Measurements from ENCODE around the gene ANG. TPM values are rescaled to one million over a fixed set of nuclear protein-coding genes. Genes with fewer than 3 reads are reported as not detected.
A peak's percentile ranks its signal among the peaks of the same experiment; 100 is the strongest.

The ANG gene
- total and polyA plus RNA-seq, 9 of the 15 experiments (the other 6 are each of a cell fraction or from before 2014, with no cell fraction given): 0.21 to 0.73 (median 0.34) TPM; not detected in 4

GRCh38 chr14:20690848-20691640, 2.5 kb downstream of the ANG start (continued):
- TF ChIP-seq CHD7 (IDR thresholded peaks at IDR 0.05; ENCODE audit: low read depth, low read length) (peak; percentile 76), TCFL5 (CRISPR knock-in tag; conservative IDR thresholded peaks at IDR 0.05) (no peak), ZNF449 (CRISPR knock-in tag; IDR thresholded peaks at IDR 0.05) (no peak), HMGXB4 (CRISPR knock-in tag; IDR thresholded peaks at IDR 0.05) (no peak), CTCF (IDR thresholded peaks at IDR 0.05 in 2 of 3, conservative IDR thresholded peaks at IDR 0.05 in 1 of 3; ENCODE audit: insufficient read depth in 2 of 3, low read depth in 1 of 3, low read length in 3 of 3) (peak; percentile 70 to 79 (median 70)), RAD21 (CRISPR knock-in tag; conservative IDR thresholded peaks at IDR 0.05 in 1 of 2, IDR thresholded peaks at IDR 0.05 in 1 of 2) (peak; percentile 80 to 85), FOXK2 (conservative IDR thresholded peaks at IDR 0.05 in 1 of 2, IDR thresholded peaks at IDR 0.05 in 1 of 2; ENCODE audit: low read depth in 2 of 2) (0 out of 4 replicates have a peak, but pooled peaks of 1 of the 2 experiments have one; percentile 52), BMI1 (IDR thresholded peaks at IDR 0.05; ENCODE audit: low read length) (no peak)
